Measurements from ENCODE around the gene MANSC1. TPM values are rescaled to one million over a fixed set of nuclear protein-coding genes. Genes with fewer than 3 reads are reported as not detected.

MANSC1 gene
- total and polyA plus RNA-seq, 9 of the 15 experiments (the other 6 are each of a cell fraction or from before 2014, with no cell fraction given) = 0.76 to 8.6 (median 3.1) TPM

DNA sequence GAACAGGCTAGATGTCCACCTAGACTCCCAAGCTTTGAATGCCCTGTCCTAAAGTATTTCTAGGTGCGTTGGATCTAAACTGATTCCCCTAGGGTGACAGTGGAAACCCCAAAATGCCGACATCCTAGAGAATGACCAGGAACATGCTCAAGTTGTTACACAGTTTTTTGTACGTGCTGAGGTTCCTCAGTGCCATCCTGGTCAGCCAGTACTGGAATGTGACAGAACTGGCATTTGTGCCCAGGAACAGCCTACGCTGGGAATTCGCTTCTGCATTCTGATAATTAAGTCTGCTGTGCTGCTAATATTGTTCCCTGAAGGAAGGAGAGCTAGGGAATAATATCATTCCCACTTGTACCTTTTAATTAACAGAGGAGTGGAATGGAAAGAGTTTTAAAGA lies 47.1 kb upstream of the MANSC1 start:
- no peaks in the 10 kb centered on the region for H4K20me1 ChIP-seq (replicated peaks; ENCODE audit: control insufficient read depth, insufficient read depth, low read length)
- no peak for TF ChIP-seq TSC22D4 (tag; IDR thresholded peaks at IDR 0.05)
- no peak for TF ChIP-seq ELF2 (CRISPR knock-in tag; IDR thresholded peaks at IDR 0.05)
- TF ChIP-seq PHF20 (IDR thresholded peaks at IDR 0.05; ENCODE audit: partially characterized antibody) = no peak
- no peak for TF ChIP-seq ZNF780A (CRISPR knock-in tag; IDR thresholded peaks at IDR 0.05)
- WGBS (ENCODE audit: insufficient coverage, low coverage, missing lambda C conversion rate) = 73% methylated on average over 5 of the region's 5 CpGs
- ChIA-PET CTCF (ENCODE audit: low intra/inter-chr PET ratio) (no interaction called here), POLR2A (no interaction called here)
- no peaks in the 10 kb centered on the region for H3K9me3 ChIP-seq (replicated peaks; ENCODE audit: control insufficient read depth, insufficient read depth, low read depth, low read length)
- no TSS peak for BruUV-seq (replicated peaks)
- H3K4me2 ChIP-seq (ENCODE audit: insufficient read depth, low read length) = no peak overlapping the region
- H3K9ac ChIP-seq (ENCODE audit: insufficient read depth in 1 of 2, low read depth in 2 of 2, low read length in 2 of 2) = no peak overlapping the region
- H3K27me3 ChIP-seq (ENCODE audit: control insufficient read depth in 2 of 2, insufficient read depth in 2 of 2, low read length in 2 of 2) = no peaks in the 10 kb centered on the region
- H3K27ac ChIP-seq (ENCODE audit: extremely low read depth, low read depth, low read length) = no peak overlapping the region; the same call in 2 of the 3 replicates
- H3K4me1 ChIP-seq (replicated peaks in 1 of 2; ENCODE audit: control insufficient read depth in 2 of 2, insufficient read depth in 2 of 2, low read length in 2 of 2) = peaks cover 2 to 5% of the 10 kb centered on the region in 2 experiments; a peak in 3 of 5 replicates
- H2AFZ ChIP-seq (ENCODE audit: low read depth, low read length) = no peak overlapping the region
- no peak for FAIRE-seq
- in situ Hi-C loops (cut with MboI) = no loop called here
- ATAC-seq = no peak
- no peaks in the 10 kb centered on the region; the same call in 2 of the 3 replicates for H3K79me2 ChIP-seq (ENCODE audit: control insufficient read depth, insufficient read depth, low read length)
- no peak for DNase-seq (ENCODE audit: extremely low read depth in 1 of 4, low spot score in 3 of 4)
- intact Hi-C loops (cut with micrococcal nuclease) = no loop called here
- no peaks in the 10 kb centered on the region for H3K36me3 ChIP-seq (ENCODE audit: control insufficient read depth, insufficient read depth, low read length)
- H3K4me3 ChIP-seq = no peak overlapping the region
- no peaks in the 10 kb centered on the region for H3K9me1 ChIP-seq (ENCODE audit: control insufficient read depth, insufficient read depth, low read length)

- TF ChIP-seq RBM14 (IDR thresholded peaks at IDR 0.05; ENCODE audit: borderline replicate concordance, insufficient read depth, low read depth, low read length) (no peak), NFRKB (IDR thresholded peaks at IDR 0.05; ENCODE audit: low read depth) (no peak), RREB1 (CRISPR knock-in tag; IDR thresholded peaks at IDR 0.05) (no peak), HCFC1 (IDR thresholded peaks at IDR 0.05; ENCODE audit: low read depth, low read length) (no peak)
- peaks cover 5% of the 10 kb centered on the region in 2 experiments; a peak in 3 of 5 replicates for H3K4me1 ChIP-seq (replicated peaks in 1 of 2; ENCODE audit: control insufficient read depth in 2 of 2, insufficient read depth in 2 of 2, low read length in 2 of 2)
- H3K4me2 ChIP-seq (ENCODE audit: insufficient read depth, low read length) = no peak overlapping the region
- no peaks in the 10 kb centered on the region for H3K36me3 ChIP-seq (ENCODE audit: control insufficient read depth, insufficient read depth, low read length)
- ATAC-seq (no peak), FAIRE-seq (no peak), DNase-seq (ENCODE audit: extremely low read depth in 1 of 4, low spot score in 3 of 4) (no peak)
- no peaks in the 10 kb centered on the region for H3K9me3 ChIP-seq (replicated peaks; ENCODE audit: control insufficient read depth, insufficient read depth, low read depth, low read length)
- intact Hi-C loops (cut with micrococcal nuclease) (no loop called here), in situ Hi-C loops (cut with MboI) (no loop called here)
- ChIA-PET CTCF (ENCODE audit: low intra/inter-chr PET ratio) (no interaction called here), POLR2A (no interaction called here)
- H3K27me3 ChIP-seq (ENCODE audit: control insufficient read depth in 2 of 2, insufficient read depth in 2 of 2, low read length in 2 of 2) = no peaks in the 10 kb centered on the region
- H3K9me1 ChIP-seq (ENCODE audit: control insufficient read depth, insufficient read depth, low read length) = no peaks in the 10 kb centered on the region
- 98% methylated on average over 4 of the region's 4 CpGs for WGBS (ENCODE audit: insufficient coverage, low coverage, missing lambda C conversion rate)
- no peak overlapping the region for H2AFZ ChIP-seq (ENCODE audit: low read depth, low read length)
- no peak overlapping the region for H3K27ac ChIP-seq (ENCODE audit: extremely low read depth, low read depth, low read length)
- H3K9ac ChIP-seq (ENCODE audit: insufficient read depth in 1 of 2, low read depth in 2 of 2, low read length in 2 of 2) = no peak overlapping the region
- BruUV-seq (replicated peaks) = no TSS peak
- H3K4me3 ChIP-seq = no peak overlapping the region
- no peaks in the 10 kb centered on the region; the same call in 2 of the 3 replicates for H3K79me2 ChIP-seq (ENCODE audit: control insufficient read depth, insufficient read depth, low read length)
- no peaks in the 10 kb centered on the region for H4K20me1 ChIP-seq (replicated peaks; ENCODE audit: control insufficient read depth, insufficient read depth, low read length)
These were observed 46.7 kb upstream of the MANSC1 start for GRCh38 chr12:12396694-12397093.

All from K562 (cell line).